AG09309 (cell line): ENCODE measurements around the gene HSPG2.
A peak's percentile ranks its signal among the peaks of the same experiment; 100 is the strongest.

Source experiments
- DNase-seq: peaks from one replicate; pipeline ENCODE4 v3.0.0-alpha.2; 2010; ENCODE audit warnings: low read depth
- H3K4me3 ChIP-seq: 2 replicates; pipeline ENCODE4 v1.5.1; 2011; ENCODE audit warnings: mild to moderate bottlenecking, low read depth, low read length, moderate library complexity; ENCODE audit not compliant: control insufficient read depth
- TF ChIP-seq, protein P1 (sequence below): IDR thresholded peaks from 2 replicates; pipeline ENCODE4 v1.5.1; 2011; ENCODE audit warnings: mild to moderate bottlenecking, low read depth, low read length, inconsistent platforms; ENCODE audit not compliant: insufficient read depth, control insufficient read depth; ENCODE audit errors: missing control alignments

The HSPG2 gene

GRCh38 chr1:21865943-21866706 is 71.0 kb downstream of the HSPG2 start:
- no peak overlapping the region for H3K4me3 ChIP-seq
- TF ChIP-seq, protein P1, sequence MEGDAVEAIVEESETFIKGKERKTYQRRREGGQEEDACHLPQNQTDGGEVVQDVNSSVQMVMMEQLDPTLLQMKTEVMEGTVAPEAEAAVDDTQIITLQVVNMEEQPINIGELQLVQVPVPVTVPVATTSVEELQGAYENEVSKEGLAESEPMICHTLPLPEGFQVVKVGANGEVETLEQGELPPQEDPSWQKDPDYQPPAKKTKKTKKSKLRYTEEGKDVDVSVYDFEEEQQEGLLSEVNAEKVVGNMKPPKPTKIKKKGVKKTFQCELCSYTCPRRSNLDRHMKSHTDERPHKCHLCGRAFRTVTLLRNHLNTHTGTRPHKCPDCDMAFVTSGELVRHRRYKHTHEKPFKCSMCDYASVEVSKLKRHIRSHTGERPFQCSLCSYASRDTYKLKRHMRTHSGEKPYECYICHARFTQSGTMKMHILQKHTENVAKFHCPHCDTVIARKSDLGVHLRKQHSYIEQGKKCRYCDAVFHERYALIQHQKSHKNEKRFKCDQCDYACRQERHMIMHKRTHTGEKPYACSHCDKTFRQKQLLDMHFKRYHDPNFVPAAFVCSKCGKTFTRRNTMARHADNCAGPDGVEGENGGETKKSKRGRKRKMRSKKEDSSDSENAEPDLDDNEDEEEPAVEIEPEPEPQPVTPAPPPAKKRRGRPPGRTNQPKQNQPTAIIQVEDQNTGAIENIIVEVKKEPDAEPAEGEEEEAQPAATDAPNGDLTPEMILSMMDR: no peak
- DNase-seq: no peak

DNA sequence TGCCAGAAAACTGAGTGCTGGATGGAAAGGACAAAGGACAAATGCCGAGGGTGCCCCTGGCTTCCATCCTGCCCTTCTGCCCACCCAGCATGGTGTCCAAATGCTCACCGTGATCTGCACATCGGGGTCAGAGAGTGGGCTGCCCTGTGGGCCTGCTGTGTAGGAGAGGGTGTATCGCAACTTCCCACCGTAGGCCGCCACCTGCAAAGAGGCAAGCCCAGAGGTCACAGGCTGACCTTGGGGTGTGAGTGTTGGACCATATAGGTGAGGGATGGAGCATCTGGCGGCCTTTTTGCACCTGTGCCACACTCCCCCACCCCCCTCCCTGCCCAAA is 71.5 kb downstream of the HSPG2 start:
- no peak for DNase-seq
- TF ChIP-seq, protein P1: no peak
- H3K4me3 ChIP-seq: no peak overlapping the region

DNA sequence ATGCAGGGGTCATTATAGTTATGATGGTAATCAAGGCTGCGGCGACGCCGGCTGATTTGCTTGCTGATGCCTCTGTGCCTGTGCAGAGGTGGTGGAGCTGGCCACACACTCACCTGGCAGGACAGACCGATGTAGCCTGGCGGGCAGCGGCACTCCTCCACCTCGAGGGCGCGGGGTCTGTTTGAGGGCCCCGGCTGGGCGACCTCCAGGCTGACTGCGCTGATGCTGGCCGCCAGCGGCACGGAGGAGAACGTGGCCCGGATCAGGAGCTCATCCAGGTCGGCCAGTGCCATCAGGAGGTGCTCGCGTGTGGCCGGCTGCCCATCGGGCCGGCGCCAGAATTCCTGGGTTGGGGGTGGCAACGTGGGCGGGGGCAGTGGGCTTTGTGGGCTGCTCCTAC is 72.4 kb downstream of the HSPG2 start:
- TF ChIP-seq, protein P1: no peak

DNA sequence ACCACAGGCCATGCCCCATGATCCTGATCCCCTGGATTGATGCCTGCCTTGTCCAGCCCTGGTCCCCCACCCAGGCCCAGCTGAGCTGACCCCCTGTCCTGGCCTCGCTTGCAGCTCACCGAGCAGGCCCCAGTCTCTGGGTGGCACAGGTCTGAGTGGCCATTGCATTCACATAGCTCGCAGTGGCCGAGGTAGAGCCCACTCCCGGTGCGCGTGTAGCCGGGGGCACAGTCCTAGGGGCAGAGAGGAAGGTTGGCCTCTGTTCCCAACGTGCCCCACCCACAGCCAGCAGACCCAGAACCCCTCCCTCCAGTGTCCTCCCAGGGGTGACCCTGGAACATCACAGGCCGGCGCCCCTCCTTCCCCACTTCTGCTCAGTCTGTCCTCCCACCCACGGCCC is 73.1 kb downstream of the HSPG2 start:
- TF ChIP-seq, protein P1: no peak
- no peak overlapping the region for H3K4me3 ChIP-seq
- no peak for DNase-seq

More for the DNA sequence above, 72.4 kb downstream of the HSPG2 start:
- H3K4me3 ChIP-seq: no peak overlapping the region
- no peak for DNase-seq

DNA sequence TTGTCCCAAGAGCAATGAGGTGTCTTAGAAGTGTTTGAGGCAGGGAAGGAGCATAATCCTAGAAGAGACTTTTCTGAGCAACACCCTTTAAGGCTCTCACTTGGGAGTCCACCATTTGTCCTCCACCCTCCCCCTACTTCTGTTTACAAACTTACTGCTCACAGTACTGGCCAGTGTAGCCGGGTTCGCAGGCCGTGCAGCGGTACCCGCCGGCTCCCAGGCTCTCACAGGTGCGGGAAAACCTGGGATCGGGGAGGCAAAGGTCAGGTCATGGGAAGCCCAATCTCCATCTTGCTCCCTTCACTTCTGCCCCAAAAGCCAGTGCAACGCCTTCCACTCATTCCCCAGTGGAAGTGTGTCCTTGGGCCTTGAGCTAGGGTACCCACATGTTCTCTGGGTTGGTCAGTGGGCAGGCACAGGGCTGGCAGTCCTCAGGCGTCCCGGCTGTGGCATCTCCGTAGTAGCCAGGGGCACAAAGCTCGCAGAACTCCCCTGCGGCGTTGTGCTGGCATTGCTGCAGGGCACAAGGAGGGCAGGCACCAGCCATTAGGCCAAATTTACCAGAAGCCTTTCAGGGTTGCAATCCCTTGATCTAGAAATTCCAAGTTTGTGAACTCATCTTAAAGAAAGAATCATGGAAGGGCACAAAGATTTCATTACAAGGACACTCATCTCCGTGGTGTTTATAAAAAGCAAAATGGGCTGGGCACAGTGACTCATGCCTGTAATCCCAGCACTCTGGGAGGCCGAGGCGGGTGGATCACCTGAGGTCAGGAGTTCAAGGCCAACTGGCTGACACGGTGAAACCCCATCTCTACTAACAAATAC is 75.3 kb downstream of the HSPG2 start:
- DNase-seq: peak; percentile 34
- TF ChIP-seq, protein P1: no peak
- H3K4me3 ChIP-seq: no peak overlapping the region

GRCh38 chr1:21860971-21861370 is 76.1 kb downstream of the HSPG2 start:
- TF ChIP-seq, protein P1: no peak

More at GRCh38 chr1:21860971-21861370, 76.1 kb downstream of the HSPG2 start:
- DNase-seq: no peak
- H3K4me3 ChIP-seq: no peak overlapping the region
